ENCODE measurements around the gene R3HCC1L.

R3HCC1L gene

GRCh38 chr10:98097175-98097574 lies 37.3 kb upstream of the R3HCC1L start:
- Histone ChIP-seq H3K4me2 (peak overlapping the region in 2 of 11 experiments; percentile 4 to 28; a peak in 3 of 22 replicates), H3K9ac (no peak overlapping the region), H3K27me3 (no peaks in the 10 kb centered on the region), H4K20me1 (no peaks in the 10 kb centered on the region), H3K27ac (peak overlapping the region in 1 of 11 experiments; percentile 3; a peak in 1 of 22 replicates), H3K36me3 (no peaks in the 10 kb centered on the region), H3K4me1 (peaks cover 0 to 46% (median 9%) of the 10 kb centered on the region in 10 experiments; a peak in 17 of 20 replicates), H3K9me3 (replicated peaks in 1 of 11) (0 out of 22 replicates have a peak, but pooled peaks cover 0 to 4% (median 0%) of the 10 kb centered on the region in 11 experiments), H3K4me3 (no peak overlapping the region)
- no peak for TF ChIP-seq Cebpa-rat (IDR thresholded peaks at IDR 0.05)

- H3K4me1 ChIP-seq, result peaks cover 0 to 42% (median 6%) of the 10 kb centered on the region in 10 experiments; a peak in 13 of 20 replicates
Observed at GRCh38 chr10:98097616-98098015, 36.8 kb upstream of the R3HCC1L start.

DNA sequence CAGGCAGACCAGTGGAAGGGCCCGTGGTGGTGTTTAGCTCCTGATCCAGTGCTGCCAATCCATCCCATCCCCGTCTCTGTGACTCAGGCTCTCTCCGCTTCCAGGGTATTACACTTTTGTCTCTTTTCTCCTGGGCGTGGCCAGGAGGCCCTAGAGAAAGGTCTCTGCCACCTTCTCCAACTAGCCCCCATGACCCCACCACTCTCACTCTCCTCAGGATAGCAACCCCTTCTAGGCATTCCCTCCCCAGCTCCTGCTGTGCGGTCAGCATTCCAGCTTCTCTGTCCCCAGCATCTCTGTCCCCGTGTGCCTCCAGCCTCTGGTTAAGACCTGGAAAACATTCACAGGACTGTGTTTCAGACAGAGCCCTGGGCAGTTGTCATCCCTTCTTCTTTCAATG lies 36.2 kb upstream of the R3HCC1L start:
- no peak overlapping the region for H3K27ac ChIP-seq

More at GRCh38 chr10:98097616-98098015, 36.8 kb upstream of the R3HCC1L start:
- no peak overlapping the region for H3K4me3 ChIP-seq
- H4K20me1 ChIP-seq, result no peaks in the 10 kb centered on the region
- 0 out of 22 replicates have a peak, but pooled peaks cover 0 to 4% (median 0%) of the 10 kb centered on the region in 11 experiments for H3K9me3 ChIP-seq (replicated peaks in 1 of 11)
- H3K36me3 ChIP-seq, result no peaks in the 10 kb centered on the region
- no peak for TF ChIP-seq Cebpa-rat (IDR thresholded peaks at IDR 0.05)
- no peaks in the 10 kb centered on the region for H3K27me3 ChIP-seq
- H3K4me2 ChIP-seq, result peak overlapping the region in 2 of 11 experiments; percentile 4 to 28; a peak in 3 of 22 replicates
- H3K27ac ChIP-seq, result 0 out of 22 replicates have a peak overlapping the region, but pooled peaks of 1 of the 11 experiments have one; percentile 3
- no peak overlapping the region for H3K9ac ChIP-seq

DNA sequence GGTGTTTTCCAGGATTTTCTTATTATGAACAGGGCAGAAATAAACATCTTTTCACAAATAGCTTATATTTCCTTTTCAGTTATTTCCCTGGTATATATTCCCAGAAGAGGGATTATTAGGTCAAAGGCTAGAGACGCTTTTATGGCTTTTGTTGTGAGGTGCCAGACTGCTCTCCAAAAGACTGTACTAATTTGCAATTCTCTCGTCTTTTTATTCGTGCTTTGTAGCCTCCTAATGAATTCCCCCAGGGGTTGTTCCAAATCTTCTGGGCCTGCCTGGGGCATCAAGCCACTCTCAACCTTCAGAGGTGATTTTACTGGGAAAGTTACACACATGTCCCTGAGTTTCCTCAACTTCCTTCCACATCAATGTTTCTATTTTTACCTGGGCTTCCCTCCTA lies 34.0 kb upstream of the R3HCC1L start:
- H3K36me3 ChIP-seq, result no peaks in the 10 kb centered on the region
- no peak for TF ChIP-seq Cebpa-rat (IDR thresholded peaks at IDR 0.05)
- no peaks in the 10 kb centered on the region for H3K9me3 ChIP-seq (replicated peaks in 1 of 11)
- no peak overlapping the region for H3K9ac ChIP-seq
- no peaks in the 10 kb centered on the region for H3K27me3 ChIP-seq
- no peak overlapping the region for H3K27ac ChIP-seq
- H3K4me3 ChIP-seq, result no peak overlapping the region
- H3K4me1 ChIP-seq, result peaks cover 0 to 28% (median 5%) of the 10 kb centered on the region in 10 experiments; a peak in 8 of 20 replicates
- H4K20me1 ChIP-seq, result no peaks in the 10 kb centered on the region
- H3K4me2 ChIP-seq, result peak overlapping the region in 7 of 11 experiments; percentile 1 to 55 (median 22); a peak in 9 of 22 replicates

More for the DNA sequence above, 36.2 kb upstream of the R3HCC1L start:
- Histone ChIP-seq H3K9ac (no peak overlapping the region), H3K27me3 (no peaks in the 10 kb centered on the region), H3K4me1 (peaks cover 0 to 35% (median 5%) of the 10 kb centered on the region in 10 experiments; a peak in 10 of 20 replicates), H4K20me1 (no peaks in the 10 kb centered on the region), H3K36me3 (no peaks in the 10 kb centered on the region), H3K4me2 (no peak overlapping the region; a peak in 1 of 22 replicates), H3K9me3 (replicated peaks in 1 of 11) (0 out of 22 replicates have a peak, but pooled peaks cover 0 to 4% (median 0%) of the 10 kb centered on the region in 11 experiments), H3K4me3 (no peak overlapping the region)
- TF ChIP-seq Cebpa-rat (IDR thresholded peaks at IDR 0.05), result no peak

- H3K36me3 ChIP-seq, result no peaks in the 10 kb centered on the region
- no peak overlapping the region for H3K9ac ChIP-seq
- peaks cover 0 to 27% (median 5%) of the 10 kb centered on the region in 10 experiments; a peak in 8 of 20 replicates for H3K4me1 ChIP-seq
- H3K27me3 ChIP-seq, result no peaks in the 10 kb centered on the region
- no peak for TF ChIP-seq Cebpa-rat (IDR thresholded peaks at IDR 0.05)
- H4K20me1 ChIP-seq, result no peaks in the 10 kb centered on the region
- no peak overlapping the region for H3K27ac ChIP-seq
- H3K4me2 ChIP-seq, result no peak overlapping the region
- H3K4me3 ChIP-seq, result no peak overlapping the region
- H3K9me3 ChIP-seq (replicated peaks in 1 of 11), result peaks cover 0 to 8% (median 2%) of the 10 kb centered on the region in 11 experiments; a peak in 9 of 22 replicates
Observed at GRCh38 chr10:98101366-98101765, 33.1 kb upstream of the R3HCC1L start.

GRCh38 chr10:98104125-98104524 lies 30.3 kb upstream of the R3HCC1L start:
- H3K36me3 ChIP-seq, result no peaks in the 10 kb centered on the region
- H3K27me3 ChIP-seq, result no peaks in the 10 kb centered on the region
- peaks cover 5 to 20% (median 10%) of the 10 kb centered on the region in 11 experiments; a peak in 16 of 22 replicates for H3K9me3 ChIP-seq (replicated peaks in 1 of 11)
- TF ChIP-seq Cebpa-rat (IDR thresholded peaks at IDR 0.05), result no peak
- H3K27ac ChIP-seq, result no peak overlapping the region
- no peak overlapping the region for H3K4me2 ChIP-seq
- no peak overlapping the region for H3K9ac ChIP-seq
- H3K4me3 ChIP-seq, result no peak overlapping the region
- no peaks in the 10 kb centered on the region for H4K20me1 ChIP-seq
- H3K4me1 ChIP-seq, result peaks cover 0 to 9% (median 5%) of the 10 kb centered on the region in 10 experiments; a peak in 7 of 20 replicates

DNA sequence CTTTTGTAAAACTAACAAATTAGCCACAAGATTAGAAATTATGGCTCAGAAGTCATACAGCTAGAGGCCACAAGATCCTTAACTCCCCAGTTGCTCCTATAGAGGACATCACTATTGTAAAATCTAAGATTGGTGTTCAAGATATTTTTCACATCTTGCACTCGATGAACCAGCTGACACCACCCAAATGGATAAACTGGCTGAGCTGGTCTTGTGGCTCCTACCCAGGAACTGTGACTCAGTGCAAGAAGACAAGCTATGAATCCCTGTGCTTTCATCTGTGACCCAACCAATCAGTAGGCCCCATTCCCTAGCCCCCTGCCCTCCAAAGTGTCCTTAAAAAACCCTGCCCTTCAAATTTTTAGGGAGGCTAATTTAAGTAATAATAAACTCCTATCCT lies 27.9 kb upstream of the R3HCC1L start:
- Histone ChIP-seq H3K36me3 (no peaks in the 10 kb centered on the region), H3K27me3 (no peaks in the 10 kb centered on the region), H3K4me3 (no peak overlapping the region), H3K4me2 (no peak overlapping the region), H3K9me3 (replicated peaks in 1 of 11) (peaks cover 5 to 20% (median 10%) of the 10 kb centered on the region in 11 experiments; a peak in 16 of 22 replicates), H4K20me1 (no peaks in the 10 kb centered on the region), H3K9ac (no peak overlapping the region), H3K4me1 (0 out of 20 replicates have a peak, but pooled peaks cover 0 to 2% (median 0%) of the 10 kb centered on the region in 10 experiments), H3K27ac (no peak overlapping the region)
- TF ChIP-seq Cebpa-rat (IDR thresholded peaks at IDR 0.05), result no peak

- Histone ChIP-seq H3K9ac (no peak overlapping the region), H3K9me3 (replicated peaks in 1 of 11) (peaks cover 5 to 20% (median 10%) of the 10 kb centered on the region in 11 experiments; a peak in 16 of 22 replicates), H3K4me1 (peaks cover 0 to 3% (median 0%) of the 10 kb centered on the region in 10 experiments; a peak in 1 of 20 replicates), H3K36me3 (no peaks in the 10 kb centered on the region), H3K4me3 (no peak overlapping the region), H4K20me1 (no peaks in the 10 kb centered on the region), H3K27ac (no peak overlapping the region), H3K4me2 (no peak overlapping the region), H3K27me3 (no peaks in the 10 kb centered on the region)
- no peak for TF ChIP-seq Cebpa-rat (IDR thresholded peaks at IDR 0.05)
Observed at GRCh38 chr10:98107644-98108430, 26.6 kb upstream of the R3HCC1L start.

DNA sequence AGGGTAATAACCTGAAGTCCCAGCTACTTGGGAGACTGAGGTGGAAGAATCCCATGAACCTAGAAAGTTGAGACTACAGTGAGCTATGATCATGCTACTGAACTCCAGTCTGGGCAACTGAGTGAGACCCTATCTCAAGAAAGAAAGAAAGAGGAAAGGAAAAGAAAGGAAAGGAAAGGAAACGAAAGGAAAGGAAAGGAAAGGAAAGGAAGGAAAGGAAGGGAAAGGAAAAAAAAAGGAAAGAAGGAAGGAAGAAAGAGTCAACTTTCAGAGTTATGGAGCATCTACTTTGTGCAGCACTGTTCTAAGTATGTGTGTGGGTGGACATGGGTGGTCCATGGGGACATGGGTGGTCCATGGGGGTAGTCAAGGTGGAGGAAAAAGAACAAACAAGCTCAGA lies 24.1 kb upstream of the R3HCC1L start:
- no peak overlapping the region for H3K9ac ChIP-seq
- peaks cover 9 to 28% (median 12%) of the 10 kb centered on the region in 10 experiments; a peak in 19 of 20 replicates for H3K4me1 ChIP-seq
- no peak for TF ChIP-seq Cebpa-rat (IDR thresholded peaks at IDR 0.05)
- H3K4me2 ChIP-seq, result no peak overlapping the region
- H3K27me3 ChIP-seq, result no peaks in the 10 kb centered on the region
- no peaks in the 10 kb centered on the region for H3K36me3 ChIP-seq
- no peak overlapping the region for H3K27ac ChIP-seq
- H4K20me1 ChIP-seq, result no peaks in the 10 kb centered on the region
- no peak overlapping the region for H3K4me3 ChIP-seq
- H3K9me3 ChIP-seq (replicated peaks in 1 of 11), result peaks cover 5 to 20% (median 10%) of the 10 kb centered on the region in 11 experiments; a peak in 16 of 22 replicates

All from BLaER1 treated with 17β-estradiol and CSF1 and Interleukin-3, amounts not matched to agents 10 nM and 100 nM (cell line).